GM19468 (cell line): ENCODE data around the gene NTSR2.

Experiments
- ATAC-seq: cut with Tn5 transposase; IDR thresholded peaks from one replicate; pipeline ENCODE4 v1.9.1; 2021; ENCODE audit warnings: mild to moderate bottlenecking, moderate library complexity, moderate number of reproducible peaks; ENCODE audit not compliant: unreplicated experiment; ENCODE audit errors: extremely low read depth

Gene NTSR2

GRCh38 chr2:11669454-11670291, at the start of gene NTSR2:
Gene NTSR2, minus strand, starts transcription at chr2:11670195. Its CDS starts 66 bp downstream, at chr2:11670129.
- ATAC-seq = no peak

GRCh38 chr2:11719230-11719977, 49.4 kb upstream of the NTSR2 start:
- no peak for ATAC-seq

- ATAC-seq = no peak
Observed at GRCh38 chr2:11718606-11719005, 48.6 kb upstream of the NTSR2 start.

- ATAC-seq = no peak
Observed at GRCh38 chr2:11717623-11718022, 47.6 kb upstream of the NTSR2 start.

- ATAC-seq = no peak
Observed at GRCh38 chr2:11716689-11717321, 46.8 kb upstream of the NTSR2 start.

- ATAC-seq = no peak
Observed at GRCh38 chr2:11715987-11716652, 46.1 kb upstream of the NTSR2 start.

GRCh38 chr2:11713815-11714214, 43.8 kb upstream of the NTSR2 start:
- no peak for ATAC-seq

GRCh38 chr2:11712866-11713265, 42.9 kb upstream of the NTSR2 start:
- ATAC-seq = no peak

GRCh38 chr2:11711751-11712150, 41.8 kb upstream of the NTSR2 start:
- no peak for ATAC-seq

- no peak for ATAC-seq
Observed at GRCh38 chr2:11711354-11711716, 41.3 kb upstream of the NTSR2 start.

- ATAC-seq = no peak
Observed at GRCh38 chr2:11710632-11711353, 40.8 kb upstream of the NTSR2 start.

- no peak for ATAC-seq
Observed at GRCh38 chr2:11710210-11710609, 40.2 kb upstream of the NTSR2 start.

- ATAC-seq = no peak
Observed at GRCh38 chr2:11709293-11709692, 39.3 kb upstream of the NTSR2 start.

- no peak for ATAC-seq
Observed at GRCh38 chr2:11708106-11708505, 38.1 kb upstream of the NTSR2 start.

GRCh38 chr2:11705711-11706110, 35.7 kb upstream of the NTSR2 start:
- no peak for ATAC-seq

GRCh38 chr2:11705063-11705462, 35.1 kb upstream of the NTSR2 start:
- ATAC-seq = no peak

GRCh38 chr2:11703700-11704099, 33.7 kb upstream of the NTSR2 start:
- no peak for ATAC-seq

GRCh38 chr2:11702946-11703345, 33.0 kb upstream of the NTSR2 start:
- no peak for ATAC-seq

- no peak for ATAC-seq
Observed at GRCh38 chr2:11701751-11702301, 31.8 kb upstream of the NTSR2 start.

GRCh38 chr2:11701206-11701605, 31.2 kb upstream of the NTSR2 start:
- ATAC-seq = no peak
